Ovary (tissue), 3 donors: ENCODE results near the gene USP36.

Source experiments
- CTCF ChIP-seq, 3 donors: fragments of 450-650 bp in 2 of 3; fragments of 200-600 bp in 1 of 3; IDR thresholded peaks; one replicate each; pipeline versions ENCODE4 v1.5.1 to v1.8.0; 2016 to 2022; ENCODE audit warnings: antibody characterized with exemption in 3 of 3, mild to moderate bottlenecking in 1 of 3
- EP300 ChIP-seq: sonication (generic); formaldehyde crosslinking; IDR thresholded peaks from one replicate; pipeline ENCODE4 v1.6.1; 2017; ENCODE audit warnings: antibody characterized with exemption
- POLR2A ChIP-seq: fragments of 450-650 bp; IDR thresholded peaks from one replicate; pipeline ENCODE4 v1.6.1; 2017; ENCODE audit warnings: antibody characterized with exemption, mild to moderate bottlenecking, moderate library complexity
- donor health status: DM: no; HTN: no; CAD: no.

GRCh38 chr17:78834571-78834970 is 6.0 kb downstream of the USP36 start:
- TF ChIP-seq POLR2A (no peak), CTCF (IDR thresholded peaks at IDR 0.05) (no peak), EP300 (no peak)
